Vagina (tissue), 2 donors: Measurements from ENCODE around the gene NDUFA5. TPM values are rescaled to one million over a fixed set of nuclear protein-coding genes. Genes with fewer than 3 reads are reported as not detected.
A peak's percentile ranks its signal among the peaks of the same experiment; 100 is the strongest.

Experiments
- DNase-seq, 2 donors: peaks; one replicate each; pipeline ENCODE4 v3.0.0-alpha.2; 2017; ENCODE audit errors: extremely low spot score in 2 of 2
- H3K27ac ChIP-seq: fragments of 200-600 bp; sonication (generic); one replicate; pipeline ENCODE4 v1.5.1; 2019
- H3K27me3 ChIP-seq: fragments of 200-600 bp; sonication (generic); one replicate; pipeline ENCODE4 v1.5.1; 2019
- H3K36me3 ChIP-seq, 2 donors: fragments of 200-600 bp; sonication (generic); one replicate each; pipeline ENCODE4 v1.5.1; 2017 to 2019
- H3K4me1 ChIP-seq: fragments of 200-600 bp; sonication (generic); one replicate; pipeline ENCODE4 v1.5.1; 2019
- H3K4me3 ChIP-seq, 2 donors: fragments of 200-600 bp; sonication (generic); 1 replicate in 1 of 2; 2 replicates in 1 of 2; pipeline ENCODE4 v1.5.1; 2016 to 2019
- H3K9me3 ChIP-seq: fragments of 200-600 bp; sonication (generic); one replicate; pipeline ENCODE4 v1.5.1; 2019
- POLR2A ChIP-seq, 2 donors: fragments of 450-650 bp; IDR thresholded peaks; one replicate each; pipeline ENCODE4 v1.6.1; 2017; ENCODE audit warnings: antibody characterized with exemption in 2 of 2, mild to moderate bottlenecking in 2 of 2, moderate library complexity in 2 of 2
- POLR2AphosphoS5 ChIP-seq, 2 donors: sonication (generic); formaldehyde crosslinking; IDR thresholded peaks; one replicate each; pipeline ENCODE4 v1.9.0; 2017; ENCODE audit warnings: antibody characterized with exemption in 2 of 2, mild to moderate bottlenecking in 2 of 2, low read depth in 1 of 2; ENCODE audit not compliant: insufficient read depth in 1 of 2
- intact Hi-C: fragments of 100-400 bp; cut with DNase I; formaldehyde crosslinking; loops from one replicate; pipeline ENCODE4 v1.15.1; 2023
- total RNA-seq: library from RNA; depleted of rRNA; stranded (reverse); fragments of >200 nt; gene quantifications from one replicate; pipeline ENCODE4 v1.2.3, GENCODE V29; 2016
- TF ChIP-seq, protein P1 (sequence below), 3 experiments: fragments of 450-650 bp in 2 of 3; fragments of 200-600 bp in 1 of 3; sonication (generic) in 1 of 3; IDR thresholded peaks; one replicate each; pipeline ENCODE4 v1.5.1; 2017 to 2019; ENCODE audit warnings: antibody characterized with exemption in 3 of 3, mild to moderate bottlenecking in 2 of 3, moderate library complexity in 2 of 3

The NDUFA5 gene
- total RNA-seq, 1 donor from 2014 or later, result 25.8 TPM

DNA sequence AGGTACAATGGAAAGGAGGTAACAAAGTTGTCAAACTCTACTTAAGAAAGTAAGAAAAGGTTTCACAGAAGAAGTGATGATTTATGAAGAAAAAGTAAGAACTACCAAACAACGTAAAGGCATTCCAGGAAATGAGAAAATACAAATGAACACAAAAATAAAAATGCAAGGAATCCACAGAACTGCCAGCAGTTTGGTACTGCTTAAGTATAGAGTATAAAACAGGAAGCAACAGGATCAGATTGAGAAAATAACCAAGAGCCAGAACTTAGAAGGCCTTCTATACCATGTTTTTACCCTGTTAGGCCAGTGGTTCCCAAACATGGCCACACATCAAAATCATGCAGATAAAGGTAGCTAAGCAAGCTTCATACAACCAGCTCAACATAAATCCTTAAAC, 9.2 kb downstream of the NDUFA5 start:
- DNase-seq, result no peak
- TF ChIP-seq POLR2AphosphoS5 (IDR thresholded peaks at IDR 0.05; ENCODE audit: insufficient read depth in 1 of 2, low read depth in 1 of 2) (no peak), POLR2A (IDR thresholded peaks at IDR 0.05) (no peak)
- TF ChIP-seq, protein P1, sequence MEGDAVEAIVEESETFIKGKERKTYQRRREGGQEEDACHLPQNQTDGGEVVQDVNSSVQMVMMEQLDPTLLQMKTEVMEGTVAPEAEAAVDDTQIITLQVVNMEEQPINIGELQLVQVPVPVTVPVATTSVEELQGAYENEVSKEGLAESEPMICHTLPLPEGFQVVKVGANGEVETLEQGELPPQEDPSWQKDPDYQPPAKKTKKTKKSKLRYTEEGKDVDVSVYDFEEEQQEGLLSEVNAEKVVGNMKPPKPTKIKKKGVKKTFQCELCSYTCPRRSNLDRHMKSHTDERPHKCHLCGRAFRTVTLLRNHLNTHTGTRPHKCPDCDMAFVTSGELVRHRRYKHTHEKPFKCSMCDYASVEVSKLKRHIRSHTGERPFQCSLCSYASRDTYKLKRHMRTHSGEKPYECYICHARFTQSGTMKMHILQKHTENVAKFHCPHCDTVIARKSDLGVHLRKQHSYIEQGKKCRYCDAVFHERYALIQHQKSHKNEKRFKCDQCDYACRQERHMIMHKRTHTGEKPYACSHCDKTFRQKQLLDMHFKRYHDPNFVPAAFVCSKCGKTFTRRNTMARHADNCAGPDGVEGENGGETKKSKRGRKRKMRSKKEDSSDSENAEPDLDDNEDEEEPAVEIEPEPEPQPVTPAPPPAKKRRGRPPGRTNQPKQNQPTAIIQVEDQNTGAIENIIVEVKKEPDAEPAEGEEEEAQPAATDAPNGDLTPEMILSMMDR (IDR thresholded peaks at IDR 0.05), result no peak
- peaks cover 0 to 27% of the 10 kb centered on the region in 2 donors for H3K36me3 ChIP-seq
- peaks cover 9% of the 10 kb centered on the region for H3K4me1 ChIP-seq
- no peaks in the 10 kb centered on the region for H3K27me3 ChIP-seq
- intact Hi-C loops, result no loop called here
- no peak overlapping the region for H3K27ac ChIP-seq
- no peaks in the 10 kb centered on the region for H3K9me3 ChIP-seq
- H3K4me3 ChIP-seq, result no peak overlapping the region

DNA sequence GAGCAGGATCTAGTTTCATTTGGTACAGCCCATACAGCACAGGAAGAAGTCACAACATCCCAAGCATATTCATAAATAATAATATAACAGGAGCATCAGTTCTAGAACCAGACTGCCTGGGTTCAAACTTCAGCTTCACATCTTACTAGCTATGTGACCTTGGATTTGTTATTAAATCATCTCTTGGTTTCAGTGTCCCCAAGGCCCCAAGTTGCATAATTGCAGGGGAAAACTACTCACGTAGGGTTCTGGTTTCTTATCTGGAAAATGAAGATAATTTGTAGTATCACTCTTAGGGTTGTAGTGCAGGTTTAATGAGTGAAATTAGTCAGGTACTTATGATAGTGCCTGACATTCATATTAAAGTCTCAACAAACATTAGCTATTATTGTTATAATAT, 17.7 kb downstream of the NDUFA5 start:
- TF ChIP-seq POLR2A (IDR thresholded peaks at IDR 0.05), result no peak
- no peak for TF ChIP-seq POLR2AphosphoS5 (IDR thresholded peaks at IDR 0.05; ENCODE audit: insufficient read depth in 1 of 2, low read depth in 1 of 2)
- TF ChIP-seq, protein P1 (IDR thresholded peaks at IDR 0.05), result no peak
- no peaks in the 10 kb centered on the region for H3K4me1 ChIP-seq
- intact Hi-C loops, result no loop called here
- H3K9me3 ChIP-seq, result no peaks in the 10 kb centered on the region
- DNase-seq, result no peak
- H3K27ac ChIP-seq, result no peak overlapping the region
- no peaks in the 10 kb centered on the region for H3K36me3 ChIP-seq
- H3K4me3 ChIP-seq, result no peak overlapping the region
- H3K27me3 ChIP-seq, result no peaks in the 10 kb centered on the region

- no peak overlapping the region for H3K4me3 ChIP-seq
- H3K36me3 ChIP-seq, result no peaks in the 10 kb centered on the region
- H3K4me1 ChIP-seq, result peaks cover 4% of the 10 kb centered on the region
- no peak for TF ChIP-seq POLR2A (IDR thresholded peaks at IDR 0.05)
- TF ChIP-seq POLR2AphosphoS5 (IDR thresholded peaks at IDR 0.05; ENCODE audit: insufficient read depth in 1 of 2, low read depth in 1 of 2), result no peak
- TF ChIP-seq, protein P1 (IDR thresholded peaks at IDR 0.05), result no peak
- H3K9me3 ChIP-seq, result no peaks in the 10 kb centered on the region
- no peak for DNase-seq
- intact Hi-C loops, result no loop called here
- no peaks in the 10 kb centered on the region for H3K27me3 ChIP-seq
- H3K27ac ChIP-seq, result no peak overlapping the region
Measured at GRCh38 chr7:123538897-123539296, 18.7 kb downstream of the NDUFA5 start.

DNA sequence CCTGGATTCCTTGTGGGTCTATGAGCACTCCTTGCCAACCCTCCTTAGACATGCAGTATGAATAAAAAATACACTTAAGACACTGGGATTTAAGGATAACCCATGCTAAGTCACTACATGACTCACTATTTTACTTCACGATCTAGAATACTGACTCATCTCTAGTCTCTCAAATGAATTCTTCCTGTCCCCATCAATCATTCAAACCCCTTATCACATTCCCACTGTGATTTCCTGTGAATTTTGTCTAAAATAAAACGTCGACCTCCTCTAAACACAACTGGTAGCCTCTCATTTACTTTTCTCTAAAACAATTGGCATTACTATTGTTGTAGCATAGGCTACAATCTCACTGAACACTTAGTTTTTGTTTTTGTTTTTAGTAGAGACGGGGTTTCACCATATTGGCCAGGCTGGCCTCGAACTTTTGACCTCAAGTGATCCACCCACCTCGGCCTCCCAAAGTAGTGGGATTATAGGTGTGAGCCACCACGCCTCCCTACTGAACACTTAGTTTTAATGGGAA, 19.4 kb downstream of the NDUFA5 start:
- DNase-seq, result no peak
- H3K27me3 ChIP-seq, result no peaks in the 10 kb centered on the region
- no peaks in the 10 kb centered on the region for H3K36me3 ChIP-seq
- intact Hi-C loops, result no loop called here
- H3K4me1 ChIP-seq, result peaks cover 10% of the 10 kb centered on the region
- no peaks in the 10 kb centered on the region for H3K9me3 ChIP-seq
- H3K4me3 ChIP-seq, result no peak overlapping the region
- H3K27ac ChIP-seq, result no peak overlapping the region
- TF ChIP-seq, protein P1 (IDR thresholded peaks at IDR 0.05), result no peak
- peak in 1 of 2 donors; percentile 55 for TF ChIP-seq POLR2AphosphoS5 (IDR thresholded peaks at IDR 0.05; ENCODE audit: insufficient read depth in 1 of 2, low read depth in 1 of 2)

DNA sequence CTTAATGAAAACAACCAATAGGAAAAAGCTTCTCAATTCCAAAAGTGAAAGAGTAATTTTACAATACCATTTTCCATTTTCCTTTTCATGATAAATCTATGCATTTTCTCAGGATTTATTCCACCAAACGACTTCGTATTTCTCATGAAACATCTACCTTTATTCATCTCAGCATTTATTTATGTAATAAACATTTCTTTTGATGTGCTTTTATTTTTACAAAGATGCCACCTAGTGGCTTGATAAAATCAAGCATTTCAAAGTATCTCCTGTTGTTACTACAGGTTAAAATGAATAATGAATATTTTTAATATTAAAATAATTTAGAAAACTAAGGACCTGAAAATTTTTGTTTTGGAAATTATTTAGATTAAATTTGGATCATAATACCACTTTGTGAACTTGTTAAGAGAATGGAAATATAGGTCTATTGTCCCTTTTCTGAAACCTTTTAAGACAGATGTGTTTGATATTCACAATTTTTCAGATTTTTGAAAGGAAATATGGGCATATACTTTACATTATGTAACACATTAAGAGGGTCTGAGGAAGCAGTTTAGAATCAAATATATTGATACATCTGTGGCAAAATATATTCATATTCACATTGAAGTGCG, 20.5 kb downstream of the NDUFA5 start:
- no peak overlapping the region for H3K27ac ChIP-seq
- no peak overlapping the region for H3K4me3 ChIP-seq
- intact Hi-C loops, result no loop called here
- no peaks in the 10 kb centered on the region for H3K36me3 ChIP-seq
- TF ChIP-seq, protein P1 (IDR thresholded peaks at IDR 0.05), result peak in 2 of 3 experiments; percentile 17 to 34
- TF ChIP-seq POLR2A (IDR thresholded peaks at IDR 0.05), result no peak
- no peak for DNase-seq
- no peaks in the 10 kb centered on the region for H3K9me3 ChIP-seq
- no peaks in the 10 kb centered on the region for H3K27me3 ChIP-seq
- peaks cover 10% of the 10 kb centered on the region for H3K4me1 ChIP-seq
